PC-3 (cell line): ENCODE data around the gene FHAD1. TPM values are rescaled to one million over a fixed set of nuclear protein-coding genes. Genes with fewer than 3 reads are reported as not detected.
A peak's percentile ranks its signal among the peaks of the same experiment; 100 is the strongest.

Experiments used
- ATAC-seq: fragments of 200-7000 bp; cut with Tn5 transposase; 2 replicates; pipeline ENCODE4 v1.9.1; 2020; ENCODE audit warnings: mild to moderate bottlenecking, moderate library complexity
- BruUV-seq: library from RNA; stranded (reverse); fragments of 400-500 nt; replicated peaks from 2 replicates; lab custom pipeline; 2021; lab: Mats Ljungman, UMichigan
- CTCF ChIA-PET: fragments of 300-600 bp; sonication (Branson Sonifier 250); formaldehyde crosslinking; loops from one replicate; lab custom pipeline; 2022; ENCODE audit warnings: antibody characterized with exemption; lab: Charles Lee
- POLR2A ChIA-PET: fragments of 300-600 bp; sonication (Branson Sonifier 250); formaldehyde crosslinking; loops from one replicate; lab custom pipeline; 2022; ENCODE audit warnings: antibody characterized with exemption; ENCODE audit not compliant: unreplicated experiment; lab: Charles Lee
- DNase-seq: peaks from one replicate; pipeline ENCODE4 v3.0.0-alpha.2; 2015
- H2AFZ ChIP-seq: fragments of 300-600 bp; sonication (generic); 2 replicates; pipeline ENCODE4 v1.6.0; 2016; ENCODE audit warnings: antibody characterized with exemption, low read length
- H3F3A ChIP-seq: fragments of 300-600 bp; sonication (generic); one replicate; pipeline ENCODE4 v1.6.0; 2017; ENCODE audit warnings: antibody characterized with exemption, low read length, control low read depth, mild to moderate bottlenecking; ENCODE audit not compliant: unreplicated experiment
- H3K27ac ChIP-seq: fragments of 300-600 bp; sonication (generic); 2 replicates; pipeline ENCODE4 v1.5.1; 2016; ENCODE audit warnings: mild to moderate bottlenecking, low read length
- H3K27me3 ChIP-seq: fragments of 300-600 bp; sonication (generic); 2 replicates; pipeline ENCODE4 v1.6.1; 2016; ENCODE audit warnings: low read length, mixed read lengths
- H3K36me3 ChIP-seq: fragments of 300-600 bp; sonication (generic); 2 replicates; pipeline ENCODE4 v1.6.1; 2016; ENCODE audit warnings: low read depth, mixed run types, low read length, mixed read lengths
- H3K4me1 ChIP-seq: fragments of 300-600 bp; sonication (generic); 2 replicates; pipeline ENCODE4 v1.5.1; 2016; ENCODE audit warnings: low read length; ENCODE audit not compliant: insufficient read depth
- H3K4me2 ChIP-seq: fragments of 300-600 bp; sonication (generic); 2 replicates; pipeline ENCODE4 v1.6.0; 2016; ENCODE audit warnings: low read length
- H3K4me3 ChIP-seq: fragments of 300-600 bp; sonication (generic); 2 replicates; pipeline ENCODE4 v1.5.1; 2016; ENCODE audit warnings: mild to moderate bottlenecking, low read length, mixed read lengths
- H3K79me2 ChIP-seq: fragments of 300-600 bp; sonication (generic); 2 replicates; pipeline ENCODE4 v1.6.1; 2017; ENCODE audit warnings: low read length, mixed read lengths
- H3K9ac ChIP-seq: fragments of 300-600 bp; sonication (generic); 2 replicates; pipeline ENCODE4 v1.6.0; 2016; ENCODE audit warnings: mild to moderate bottlenecking, low read length
- H3K9me2 ChIP-seq: fragments of 300-600 bp; sonication (generic); replicated peaks from 2 replicates; pipeline ENCODE4 v1.6.1; 2016; ENCODE audit warnings: mixed run types, low read length, mixed read lengths
- H3K9me3 ChIP-seq: fragments of 300-600 bp; sonication (generic); 2 replicates; pipeline ENCODE4 v1.6.1; 2016; ENCODE audit warnings: low read length, mixed read lengths
- H4K20me1 ChIP-seq: fragments of 300-600 bp; sonication (generic); 2 replicates; pipeline ENCODE4 v1.6.1; 2016; ENCODE audit warnings: low read length, mixed read lengths
- EZH2 ChIP-seq: fragments of 300-600 bp; sonication (generic); IDR thresholded peaks from one replicate; pipeline ENCODE4 v1.6.1; 2017; ENCODE audit warnings: antibody characterized with exemption, mild to moderate bottlenecking, low read length; ENCODE audit not compliant: unreplicated experiment
- EZH2phosphoT487 ChIP-seq: fragments of 300-600 bp; sonication (generic); IDR thresholded peaks from 2 replicates; pipeline ENCODE4 v1.6.1; 2018; ENCODE audit warnings: mild to moderate bottlenecking, antibody characterized with exemption, low read length, borderline replicate concordance
- intact Hi-C: fragments of 100-400 bp; cut with micrococcal nuclease; formaldehyde crosslinking; loops from 2 replicates; pipeline ENCODE4 v1.9.0; 2023
- total RNA-seq: library from RNA; depleted of rRNA; stranded (reverse); fragments of >200 nt; gene quantifications from 2 replicates; pipeline ENCODE4 v1.2.3, GENCODE V29; 2014
- TF ChIP-seq, protein P1 (sequence below): fragments of 300-600 bp; sonication (generic); conservative IDR thresholded peaks from 2 replicates; pipeline ENCODE4 v1.5.1; 2017; ENCODE audit warnings: antibody characterized with exemption, low read depth, mild to moderate bottlenecking, low read length

The FHAD1 gene
- total RNA-seq, 1 experiment from 2014 or later = 0.95 TPM

DNA sequence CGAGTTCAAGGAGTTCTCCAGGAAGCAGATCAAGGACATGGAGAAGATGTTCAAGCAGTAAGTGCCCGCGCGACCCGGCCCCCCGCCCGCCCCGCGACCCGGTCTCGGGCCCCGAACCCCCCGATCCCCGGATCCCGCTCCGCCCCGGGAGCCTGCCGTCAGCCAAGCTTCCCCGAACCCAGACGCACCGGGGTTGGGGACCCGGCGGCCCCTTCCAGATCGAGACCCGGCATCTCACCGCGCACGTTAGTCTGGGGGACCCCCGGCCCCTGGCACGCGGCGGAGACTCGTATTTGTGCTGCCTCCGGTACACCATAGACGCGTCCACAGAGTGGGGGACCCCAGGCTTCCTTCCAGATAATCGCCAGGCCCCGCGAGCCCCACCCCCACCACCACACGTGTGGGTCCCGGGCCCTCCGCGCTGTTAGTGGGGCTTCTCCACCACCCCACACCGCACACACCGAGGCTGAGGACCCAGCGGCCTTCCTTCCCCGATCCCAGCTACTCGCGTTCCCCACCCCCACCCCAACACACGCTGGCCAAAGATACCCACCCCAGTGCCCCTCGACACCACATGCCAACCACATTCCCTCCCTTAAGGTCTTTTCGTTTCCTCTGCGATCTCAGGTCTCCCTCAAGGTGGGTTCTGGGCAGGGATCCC is 163.3 kb downstream of the FHAD1 start:
- BruUV-seq = no TSS peak
- Histone ChIP-seq H3K9me3 (no peaks in the 10 kb centered on the region), H3F3A (no peaks in the 10 kb centered on the region), H3K36me3 (peaks cover 15% of the 10 kb centered on the region), H3K27me3 (no peaks in the 10 kb centered on the region), H2AFZ (peak overlapping the region; percentile 70; the same call in 1 of the 2 replicates), H3K79me2 (peaks cover 56% of the 10 kb centered on the region), H3K27ac (peak overlapping the region; percentile 50), H3K9me2 (no peaks in the 10 kb centered on the region), H3K4me2 (peak overlapping the region; percentile 99), H4K20me1 (peaks cover 27% of the 10 kb centered on the region), H3K4me3 (peak overlapping the region; percentile 100), H3K9ac (peak overlapping the region; percentile 95), H3K4me1 (peaks cover 49% of the 10 kb centered on the region)
- TF ChIP-seq EZH2phosphoT487 (no peak), EZH2 (no peak)
- TF ChIP-seq, protein P1, sequence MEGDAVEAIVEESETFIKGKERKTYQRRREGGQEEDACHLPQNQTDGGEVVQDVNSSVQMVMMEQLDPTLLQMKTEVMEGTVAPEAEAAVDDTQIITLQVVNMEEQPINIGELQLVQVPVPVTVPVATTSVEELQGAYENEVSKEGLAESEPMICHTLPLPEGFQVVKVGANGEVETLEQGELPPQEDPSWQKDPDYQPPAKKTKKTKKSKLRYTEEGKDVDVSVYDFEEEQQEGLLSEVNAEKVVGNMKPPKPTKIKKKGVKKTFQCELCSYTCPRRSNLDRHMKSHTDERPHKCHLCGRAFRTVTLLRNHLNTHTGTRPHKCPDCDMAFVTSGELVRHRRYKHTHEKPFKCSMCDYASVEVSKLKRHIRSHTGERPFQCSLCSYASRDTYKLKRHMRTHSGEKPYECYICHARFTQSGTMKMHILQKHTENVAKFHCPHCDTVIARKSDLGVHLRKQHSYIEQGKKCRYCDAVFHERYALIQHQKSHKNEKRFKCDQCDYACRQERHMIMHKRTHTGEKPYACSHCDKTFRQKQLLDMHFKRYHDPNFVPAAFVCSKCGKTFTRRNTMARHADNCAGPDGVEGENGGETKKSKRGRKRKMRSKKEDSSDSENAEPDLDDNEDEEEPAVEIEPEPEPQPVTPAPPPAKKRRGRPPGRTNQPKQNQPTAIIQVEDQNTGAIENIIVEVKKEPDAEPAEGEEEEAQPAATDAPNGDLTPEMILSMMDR = no peak
- intact Hi-C loops = no loop called here
- POLR2A ChIA-PET = interaction anchor here (0.6 kb wide), 1 partner anchor 232 kb away, joined by 8 read pairs; no protein-coding TSS in a partner anchor
- no peak for DNase-seq
- ATAC-seq = no peak
- CTCF ChIA-PET = no interaction called here

DNA sequence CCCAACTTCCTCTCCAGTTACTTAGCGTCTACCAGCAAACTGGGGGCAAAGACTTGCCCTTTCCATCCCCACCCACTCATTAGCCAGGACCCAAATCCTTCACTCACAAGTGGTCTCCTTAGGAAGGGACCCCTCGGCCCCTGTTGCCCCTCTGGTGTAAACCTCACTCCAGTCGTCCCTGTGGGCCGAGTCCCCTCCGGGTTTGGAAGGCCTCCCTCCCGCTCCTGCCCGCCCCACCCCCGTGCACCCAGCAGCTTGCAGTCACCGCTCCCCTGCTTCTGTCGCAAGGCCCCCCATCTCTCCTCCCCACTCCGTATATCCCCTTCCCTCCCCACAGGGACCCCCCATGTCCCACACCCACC is 163.8 kb downstream of the FHAD1 start:
- ChIA-PET CTCF (interaction anchor here (0.6 kb wide), 1 partner anchor 282 kb away, joined by 6 read pairs; no protein-coding TSS in a partner anchor), POLR2A (interaction anchor here (0.6 kb wide), 1 partner anchor 232 kb away, joined by 8 read pairs; no protein-coding TSS in a partner anchor)
- no peaks in the 10 kb centered on the region for H3F3A ChIP-seq
- H3K79me2 ChIP-seq = peaks cover 60% of the 10 kb centered on the region
- H3K9me3 ChIP-seq = no peaks in the 10 kb centered on the region
- no TSS peak for BruUV-seq
- no peak for TF ChIP-seq EZH2phosphoT487
- no peak for TF ChIP-seq EZH2
- TF ChIP-seq, protein P1 = no peak
- no peak for DNase-seq
- H3K4me3 ChIP-seq = peak overlapping the region; percentile 100
- peaks cover 19% of the 10 kb centered on the region for H3K36me3 ChIP-seq
- peak overlapping the region; percentile 50 for H3K27ac ChIP-seq
- H3K9ac ChIP-seq = peak overlapping the region; percentile 95
- peak overlapping the region; percentile 99 for H3K4me2 ChIP-seq
- H3K27me3 ChIP-seq = no peaks in the 10 kb centered on the region
- ATAC-seq = no peak
- intact Hi-C loops = no loop called here
- H2AFZ ChIP-seq = no peak overlapping the region
- H3K9me2 ChIP-seq = no peaks in the 10 kb centered on the region
- H3K4me1 ChIP-seq = peaks cover 54% of the 10 kb centered on the region
- peaks cover 27% of the 10 kb centered on the region for H4K20me1 ChIP-seq
